NAMALWA (cell line): ENCODE results near the gene POGZ.
"Not testable (repeated sequence)": the region's sequence is repeated elsewhere in the genome, so short reads cannot be mapped to it uniquely, and the experiment has no call there.

Source experiments
- DNase-seq: peaks from one replicate; pipeline ENCODE4 v3.0.0-alpha.2; 2015; ENCODE audit warnings: low spot score

POGZ gene

DNA sequence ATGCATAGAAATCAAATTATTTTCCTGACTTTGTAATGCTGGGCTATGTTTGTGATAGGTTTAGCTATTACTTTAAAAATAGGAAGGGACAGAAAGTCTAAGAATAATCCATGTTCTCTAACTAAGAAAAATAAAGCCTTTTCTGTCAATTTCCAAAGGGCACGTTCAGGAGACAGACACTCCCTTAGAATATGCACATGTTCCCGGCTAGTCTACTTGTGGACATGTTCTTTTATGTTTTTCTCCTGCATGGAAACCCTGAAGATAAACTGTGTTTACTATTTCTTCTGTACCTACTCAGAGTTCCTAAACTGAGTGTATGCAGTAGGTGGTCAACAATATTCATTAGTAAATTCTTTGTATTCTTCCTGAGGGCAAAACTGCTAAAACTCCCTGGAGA, 47.4 kb downstream of the POGZ start:
- DNase-seq, result no peak

DNA sequence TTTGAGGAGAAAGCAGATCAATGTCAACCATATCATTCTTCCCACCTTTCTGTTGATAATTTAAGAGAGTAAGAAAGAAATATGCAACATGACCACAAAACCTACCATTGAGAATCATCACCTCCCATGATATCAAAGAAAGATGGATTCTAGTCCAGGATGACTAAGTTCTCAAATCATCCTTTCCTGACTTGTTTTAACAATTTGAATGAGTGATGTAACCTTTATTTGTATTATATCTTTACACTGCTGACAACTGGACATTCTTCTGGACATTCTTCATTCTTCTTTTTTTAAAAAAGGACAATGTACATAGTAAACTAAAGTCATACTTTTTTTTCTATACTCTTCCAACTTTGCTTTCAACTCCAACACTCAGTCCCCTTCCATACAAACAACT, 50.4 kb downstream of the POGZ start:
- DNase-seq, result no peak

DNA sequence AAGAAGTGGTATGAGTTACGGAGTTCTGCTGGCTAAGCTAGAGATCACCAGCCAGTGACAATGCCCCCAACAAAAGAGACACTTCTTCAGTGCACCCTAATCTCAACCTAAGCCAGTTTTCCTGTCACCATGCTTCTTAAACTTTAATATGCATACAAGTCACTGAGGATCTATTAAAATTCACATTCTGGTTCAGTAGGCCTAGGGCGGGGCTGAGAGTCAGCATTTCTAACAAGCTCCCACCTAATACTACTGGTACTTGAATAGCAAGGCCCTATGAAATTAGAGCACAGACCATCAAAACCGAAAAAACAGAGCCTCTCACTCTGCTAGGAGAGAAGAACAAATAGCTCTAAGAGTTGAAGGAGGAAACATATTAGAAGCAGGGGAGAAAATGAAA, 52.0 kb downstream of the POGZ start:
- no peak for DNase-seq

DNA sequence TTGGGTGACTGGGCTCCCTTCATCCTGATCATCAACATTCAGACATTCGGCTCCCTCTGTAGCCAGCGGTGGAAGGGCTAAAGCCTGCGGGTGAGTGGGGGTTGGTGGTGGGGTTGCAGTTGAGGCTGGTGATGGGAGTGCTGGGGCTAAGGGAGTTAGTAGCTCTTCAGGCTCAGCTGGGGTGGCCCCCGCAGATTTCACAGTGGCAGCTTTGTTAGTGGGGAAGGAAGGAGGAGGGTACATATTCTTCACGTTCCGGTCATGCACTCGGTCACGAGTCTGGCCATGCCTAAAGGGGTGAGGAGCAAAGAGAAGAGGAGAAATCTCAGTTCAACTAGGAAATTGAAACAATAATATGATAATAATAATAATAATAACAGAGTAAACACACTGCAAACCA, 53.1 kb downstream of the POGZ start:
- no peak for DNase-seq

DNA sequence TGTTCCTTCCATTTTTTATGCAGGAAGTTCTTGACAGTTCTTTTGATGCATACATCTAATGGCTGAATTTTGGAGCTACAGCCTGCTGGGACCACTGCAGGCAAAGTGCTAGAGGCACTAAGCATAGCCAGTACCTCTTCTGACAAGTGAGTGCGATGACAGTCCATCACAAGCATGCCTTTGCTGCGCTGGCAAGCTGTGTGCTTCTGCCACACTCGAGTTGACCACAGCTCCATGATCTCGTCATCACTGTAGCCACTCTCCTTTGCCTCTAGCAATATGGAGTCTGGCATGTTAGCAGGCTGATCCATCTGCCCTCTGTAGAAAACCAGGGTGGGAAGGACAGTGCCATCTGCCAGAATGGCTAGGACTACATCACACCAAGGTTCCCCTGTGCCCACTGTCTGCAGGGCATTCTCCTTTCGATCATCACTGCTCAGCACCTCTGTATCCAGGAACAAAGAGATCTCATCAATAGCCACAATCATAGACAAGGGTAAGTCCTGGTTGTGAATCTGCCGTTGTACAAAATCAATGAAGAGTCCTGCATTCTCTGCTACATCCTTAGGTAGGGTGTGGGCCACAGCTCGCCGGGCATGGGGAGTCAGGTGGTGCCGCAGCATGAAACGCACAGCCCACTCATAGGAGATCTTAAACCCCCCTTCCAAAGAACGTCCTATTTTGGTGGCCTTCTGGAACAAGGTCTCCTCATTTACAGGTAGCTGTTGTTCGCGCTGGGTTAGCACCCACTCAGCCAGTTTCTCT, 53.9 kb downstream of the POGZ start:
- no peak for DNase-seq

DNA sequence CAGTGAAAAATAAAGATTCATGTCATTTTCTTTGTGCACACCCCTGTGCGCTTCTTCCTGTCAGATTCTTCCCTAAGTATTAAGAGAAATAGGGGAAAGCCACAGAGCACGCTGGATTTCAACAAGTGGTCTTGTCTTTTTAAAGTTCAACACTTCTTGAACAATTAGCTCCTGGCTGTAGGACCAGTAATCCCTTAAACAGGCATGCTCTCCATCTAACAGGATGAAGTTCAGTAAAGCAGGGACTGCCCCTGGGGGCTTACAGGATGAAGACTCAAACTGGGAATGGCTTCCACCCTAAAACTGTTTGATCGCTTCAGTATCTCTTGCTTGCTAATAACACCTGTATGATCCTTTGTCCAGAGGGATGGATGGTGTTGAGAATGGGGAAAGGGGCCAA, 55.7 kb downstream of the POGZ start:
- DNase-seq, result no peak

DNA sequence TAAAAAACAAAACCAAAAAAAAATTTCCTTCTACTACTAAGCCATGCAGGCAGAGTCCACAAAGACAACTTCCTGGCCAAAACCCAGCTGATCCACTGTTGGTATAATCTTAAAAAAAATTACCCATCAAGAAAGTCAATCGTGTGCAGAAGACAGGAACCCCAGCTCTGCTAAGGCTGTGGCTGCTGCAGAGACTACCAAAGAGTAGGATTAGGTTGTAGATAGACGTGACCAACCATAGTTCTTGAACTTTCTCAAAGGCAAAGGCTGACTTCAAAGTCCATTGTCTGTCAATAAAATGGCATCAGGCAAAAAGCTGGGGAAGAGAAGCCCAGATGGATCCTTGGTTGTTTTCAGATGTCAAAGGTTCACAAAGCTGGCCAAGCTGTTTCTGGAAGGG, 56.5 kb downstream of the POGZ start:
- no peak for DNase-seq

DNA sequence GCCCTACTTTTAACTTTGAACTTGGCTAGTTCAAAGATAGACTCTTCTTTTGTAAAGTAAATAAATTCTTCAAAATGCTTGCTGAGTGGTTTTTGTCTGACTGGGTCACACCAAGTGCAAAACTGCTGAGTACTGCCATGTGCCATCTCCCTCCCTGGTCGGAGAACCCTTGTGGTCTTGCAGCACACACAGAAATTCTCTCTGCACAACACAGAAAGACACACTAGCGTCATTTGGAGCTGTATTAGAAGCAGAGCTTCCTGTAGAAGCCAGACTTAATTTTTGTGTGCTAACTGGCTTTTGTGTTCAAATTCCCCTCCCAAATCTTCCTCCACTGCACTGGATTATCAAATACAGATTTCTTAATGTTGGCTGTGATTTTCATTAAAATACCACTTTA, 57.4 kb downstream of the POGZ start:
- no peak for DNase-seq

DNA sequence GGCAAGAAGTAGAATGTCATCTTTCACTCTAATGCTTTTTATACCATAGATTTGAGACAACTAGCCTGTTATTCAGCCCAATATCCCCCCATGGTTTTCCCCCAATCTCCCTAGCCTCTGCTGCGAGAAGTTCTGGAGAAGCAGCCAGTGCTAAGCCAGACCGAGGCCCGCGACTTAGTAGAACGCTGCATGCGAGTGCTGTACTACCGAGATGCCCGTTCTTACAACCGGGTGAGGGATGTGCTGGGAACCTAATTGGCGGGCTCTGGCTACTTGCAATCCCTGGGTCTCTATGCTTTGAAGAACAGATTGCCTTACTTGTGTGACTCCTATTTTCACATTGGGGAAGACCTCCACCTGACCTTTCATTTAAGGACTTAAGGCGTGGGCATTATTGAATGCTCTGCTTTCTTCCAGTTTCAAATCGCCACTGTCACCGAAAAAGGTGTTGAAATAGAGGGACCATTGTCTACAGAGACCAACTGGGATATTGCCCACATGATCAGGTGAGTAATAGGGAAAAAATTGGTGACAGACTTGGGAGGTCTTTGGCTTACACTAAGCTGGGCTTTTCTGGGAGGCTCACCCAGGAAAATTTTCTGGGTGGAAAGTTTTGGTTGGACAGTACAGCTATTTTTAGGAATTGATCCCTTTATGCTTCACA, 58.0 kb downstream of the POGZ start:
- DNase-seq, result no peak

DNA sequence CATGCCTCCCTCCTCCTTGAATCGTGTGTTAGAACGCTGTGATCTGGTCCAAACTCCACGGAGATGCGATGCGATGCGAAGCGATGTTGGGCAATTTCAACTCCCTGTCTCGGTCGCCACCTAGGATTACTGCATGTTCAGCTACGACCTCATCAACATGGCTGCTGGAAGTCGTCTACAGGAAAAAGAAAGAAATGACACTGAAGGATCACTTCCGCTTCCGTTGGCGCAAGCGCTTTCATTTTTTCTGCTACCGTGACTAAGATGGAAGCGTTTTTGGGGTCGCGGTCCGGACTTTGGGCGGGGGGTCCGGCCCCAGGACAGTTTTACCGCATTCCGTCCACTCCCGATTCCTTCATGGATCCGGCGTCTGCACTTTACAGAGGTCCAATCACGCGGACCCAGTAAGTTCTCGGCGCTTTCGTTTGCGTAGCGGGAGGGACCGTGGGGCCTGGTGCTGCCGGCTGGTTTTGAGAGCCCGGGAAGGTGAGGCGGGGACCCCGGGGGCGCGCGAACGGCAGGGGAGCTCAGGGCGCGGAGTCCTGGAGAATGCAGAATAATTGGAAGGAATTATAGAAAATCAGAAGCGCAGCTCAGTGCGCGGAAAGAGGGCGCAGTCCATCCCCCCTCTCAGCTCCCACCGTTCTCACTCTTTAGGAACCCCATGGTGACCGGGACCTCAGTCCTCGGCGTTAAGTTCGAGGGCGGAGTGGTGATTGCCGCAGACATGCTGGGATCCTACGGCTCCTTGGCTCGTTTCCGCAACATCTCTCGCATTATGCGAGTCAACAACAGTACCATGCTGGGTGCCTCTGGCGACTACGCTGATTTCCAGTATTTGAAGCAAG, 59.7 kb downstream of the POGZ start, which contains the start of gene PSMB4:
TSS of gene PSMB4 (plus strand) at position 250 of the 848 bp plus-strand sequence. CDS start at position 265, 15 bp downstream.
- DNase-seq, result peak; percentile 99

DNA sequence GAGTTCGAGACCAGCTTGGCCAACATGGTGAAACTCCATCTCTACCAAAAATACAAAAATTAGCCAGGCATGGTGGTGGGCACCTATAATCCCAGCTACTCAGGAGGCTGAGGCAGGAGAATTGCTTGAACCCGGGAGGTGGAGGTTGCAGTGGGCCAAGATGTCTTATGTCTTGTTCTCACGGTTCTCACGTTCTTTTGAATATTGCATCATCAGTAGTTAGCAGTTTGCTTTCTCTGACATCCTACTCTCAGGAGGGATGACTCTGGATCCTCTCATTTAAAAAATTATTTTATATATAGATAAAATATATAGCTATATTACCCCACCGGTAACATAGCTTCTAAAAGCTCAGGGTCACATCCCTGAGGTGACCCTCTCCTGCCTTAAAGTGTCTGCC, 63.0 kb downstream of the POGZ start:
- DNase-seq, result not testable (repeated sequence)

DNA sequence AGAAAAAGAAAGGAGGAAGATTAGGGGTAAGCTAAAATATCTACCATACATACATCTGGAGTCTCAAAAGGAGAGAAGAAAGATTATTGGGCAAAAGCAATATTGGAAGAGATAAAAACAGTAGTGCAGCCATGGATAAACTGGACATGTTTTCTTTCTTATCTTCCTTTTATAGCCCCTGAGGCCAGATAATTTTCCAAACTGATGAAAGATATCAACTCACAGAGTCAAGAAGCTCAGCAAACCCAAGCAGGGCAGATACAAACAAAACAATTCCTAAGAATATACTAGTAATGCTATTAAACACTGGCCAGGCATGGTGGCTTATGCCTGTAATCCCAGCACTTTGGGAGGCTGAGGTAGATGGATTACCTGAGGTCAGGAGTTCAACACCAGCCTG, 65.7 kb downstream of the POGZ start:
- DNase-seq, result no peak

DNA sequence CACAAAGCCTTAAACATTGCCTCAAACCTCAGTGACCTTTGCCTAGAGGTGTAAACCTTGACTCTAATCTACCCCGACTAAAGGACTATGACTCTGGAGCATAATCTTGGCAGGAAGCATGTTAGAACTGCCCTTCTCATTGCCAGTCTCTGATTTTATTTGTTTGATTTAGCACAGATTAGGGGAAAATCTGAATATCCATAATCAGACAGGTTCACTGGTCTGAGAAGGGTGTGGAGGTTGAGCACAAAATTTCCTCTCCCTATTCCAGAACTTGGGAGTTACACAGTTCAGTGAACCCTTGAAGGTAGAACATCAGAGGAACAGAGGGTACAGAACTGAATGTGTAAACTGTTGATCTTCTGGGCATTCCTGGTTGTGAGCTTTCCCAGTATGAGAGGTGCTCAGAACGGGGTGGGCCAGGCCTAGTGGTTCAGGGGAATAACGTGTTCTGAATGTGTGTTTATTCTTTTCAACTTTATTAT, 68.2 kb downstream of the POGZ start:
- DNase-seq, result no peak

DNA sequence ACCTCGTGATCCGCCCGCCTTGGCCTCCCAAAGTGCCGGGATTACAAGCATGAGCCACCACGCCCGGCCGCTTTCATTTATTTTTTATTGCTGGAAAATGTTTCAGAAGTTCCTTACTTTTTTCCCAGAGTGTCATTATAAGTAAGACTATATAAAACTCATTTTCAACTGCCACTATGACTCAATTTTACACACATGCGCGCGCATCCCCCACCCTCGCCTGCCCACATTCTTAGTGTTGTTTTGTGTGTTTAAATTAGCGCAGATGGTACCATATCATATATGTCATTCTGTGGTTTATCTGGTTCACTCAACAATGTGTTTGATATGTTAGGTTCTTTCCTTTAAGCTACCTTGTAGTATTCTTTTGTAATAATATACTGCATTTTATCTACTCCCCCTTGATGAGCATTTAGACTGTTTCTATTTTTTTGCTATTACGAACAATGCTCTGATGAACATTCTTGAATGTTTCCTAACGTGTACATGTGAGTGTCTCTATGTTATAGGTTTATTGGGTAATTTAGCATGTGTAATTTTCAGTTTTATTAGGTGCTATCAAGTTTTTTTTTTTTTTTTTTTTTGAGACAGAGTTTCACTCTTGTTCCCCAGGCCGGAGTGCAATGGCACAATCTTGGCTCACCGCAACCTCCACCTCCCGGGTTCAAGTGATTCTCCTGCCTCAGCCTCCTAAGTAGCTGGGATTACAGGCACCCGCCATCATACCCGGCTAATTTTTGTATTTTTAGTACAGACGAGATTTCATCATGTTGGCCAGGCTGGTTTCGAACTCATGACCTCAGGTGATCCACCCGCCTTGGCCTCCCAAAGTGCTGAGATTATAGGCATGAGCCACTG, 68.8 kb downstream of the POGZ start:
- not testable (repeated sequence) for DNase-seq

DNA sequence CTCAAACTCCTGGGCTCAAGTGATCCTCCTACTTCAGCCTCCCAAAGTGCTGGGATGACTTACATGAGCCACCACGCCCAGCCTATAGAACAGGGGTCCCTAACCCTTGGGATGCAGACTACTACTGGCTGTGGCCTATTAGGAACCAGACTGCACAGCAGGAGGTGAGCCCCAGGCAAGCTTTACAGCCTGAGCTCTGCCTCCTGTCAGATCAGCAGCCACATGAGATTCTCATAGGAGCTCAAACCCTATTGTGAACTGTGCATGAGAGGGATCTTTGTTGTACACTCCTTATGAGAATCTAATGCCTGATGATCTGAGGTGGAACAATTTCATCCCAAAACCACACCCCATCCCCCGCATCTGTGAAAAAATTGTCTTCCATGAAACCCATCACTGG, 73.3 kb downstream of the POGZ start:
- no peak for DNase-seq

DNA sequence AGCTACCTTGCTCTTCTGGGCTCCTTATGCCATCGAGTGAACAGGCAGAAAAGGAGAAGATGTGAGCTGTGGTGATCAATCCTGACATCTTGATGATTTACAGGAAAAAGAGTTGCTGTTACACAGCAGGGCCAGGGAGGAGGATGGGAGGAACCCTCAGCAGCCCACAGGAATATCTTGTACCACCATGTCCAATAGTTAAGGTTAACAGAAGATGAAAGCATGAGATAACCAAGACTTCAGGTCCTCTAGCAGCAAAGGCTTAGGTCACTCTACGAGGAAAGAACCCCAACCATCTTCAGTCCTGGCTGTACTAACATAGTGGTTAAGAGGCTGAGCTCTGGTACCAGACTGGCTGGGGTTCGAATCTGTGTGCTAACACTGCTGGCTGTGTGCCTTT, 74.7 kb downstream of the POGZ start:
- no peak for DNase-seq

DNA sequence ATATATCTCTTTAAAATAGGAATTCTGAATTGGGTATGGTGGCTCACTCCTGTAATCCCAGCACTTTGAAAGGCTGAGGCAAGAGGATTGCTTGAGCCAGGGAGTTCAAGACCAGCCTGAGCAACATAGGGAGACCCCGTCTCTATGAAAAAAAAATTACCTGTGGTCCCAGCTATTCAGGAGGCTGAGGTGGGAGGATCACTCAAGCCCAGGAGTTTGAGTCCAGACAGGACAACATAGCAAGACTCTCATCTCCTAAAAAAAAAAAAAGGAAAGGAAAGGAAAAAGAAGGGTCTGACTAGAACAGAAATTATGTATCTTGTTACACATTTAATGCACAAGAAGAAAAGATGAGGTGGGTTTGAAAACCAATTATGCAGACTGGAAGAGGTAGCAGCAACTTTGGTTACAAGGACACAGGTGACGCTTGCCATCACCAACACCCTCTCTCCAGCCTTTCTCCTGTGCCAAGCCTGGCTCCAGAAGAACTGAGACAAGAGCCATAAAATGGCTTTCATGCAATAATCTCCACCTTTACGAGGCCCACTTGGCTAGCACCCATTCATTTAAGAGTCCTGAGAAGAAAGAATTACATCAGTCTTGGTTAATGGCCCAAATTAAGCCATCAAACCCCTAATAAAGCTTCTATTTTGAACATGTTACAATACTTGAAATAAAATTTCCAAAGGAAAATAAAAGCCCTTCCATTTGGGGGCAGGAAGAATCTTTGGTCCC, 82.0 kb downstream of the POGZ start:
- DNase-seq, result no peak

DNA sequence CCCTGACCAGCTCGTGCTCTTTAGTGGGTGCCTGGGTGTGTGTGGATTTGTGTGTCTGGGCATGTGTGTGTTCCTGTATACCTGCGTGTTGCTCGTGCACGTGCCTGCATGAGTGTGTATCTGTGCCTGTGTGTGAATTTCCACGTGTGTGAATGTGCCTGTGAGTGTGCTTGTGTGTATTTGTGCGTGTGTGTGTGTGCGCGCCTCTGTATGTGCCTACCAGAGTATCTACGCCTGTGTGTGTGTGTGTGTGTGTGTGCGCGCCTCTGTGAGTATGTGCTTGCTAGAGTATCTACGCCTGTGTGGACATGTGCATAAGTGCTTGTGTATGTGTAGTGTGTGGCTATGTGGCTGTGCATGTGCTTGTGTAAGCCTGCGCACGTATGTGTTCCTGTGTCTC, 86.1 kb downstream of the POGZ start:
- no peak for DNase-seq

DNA sequence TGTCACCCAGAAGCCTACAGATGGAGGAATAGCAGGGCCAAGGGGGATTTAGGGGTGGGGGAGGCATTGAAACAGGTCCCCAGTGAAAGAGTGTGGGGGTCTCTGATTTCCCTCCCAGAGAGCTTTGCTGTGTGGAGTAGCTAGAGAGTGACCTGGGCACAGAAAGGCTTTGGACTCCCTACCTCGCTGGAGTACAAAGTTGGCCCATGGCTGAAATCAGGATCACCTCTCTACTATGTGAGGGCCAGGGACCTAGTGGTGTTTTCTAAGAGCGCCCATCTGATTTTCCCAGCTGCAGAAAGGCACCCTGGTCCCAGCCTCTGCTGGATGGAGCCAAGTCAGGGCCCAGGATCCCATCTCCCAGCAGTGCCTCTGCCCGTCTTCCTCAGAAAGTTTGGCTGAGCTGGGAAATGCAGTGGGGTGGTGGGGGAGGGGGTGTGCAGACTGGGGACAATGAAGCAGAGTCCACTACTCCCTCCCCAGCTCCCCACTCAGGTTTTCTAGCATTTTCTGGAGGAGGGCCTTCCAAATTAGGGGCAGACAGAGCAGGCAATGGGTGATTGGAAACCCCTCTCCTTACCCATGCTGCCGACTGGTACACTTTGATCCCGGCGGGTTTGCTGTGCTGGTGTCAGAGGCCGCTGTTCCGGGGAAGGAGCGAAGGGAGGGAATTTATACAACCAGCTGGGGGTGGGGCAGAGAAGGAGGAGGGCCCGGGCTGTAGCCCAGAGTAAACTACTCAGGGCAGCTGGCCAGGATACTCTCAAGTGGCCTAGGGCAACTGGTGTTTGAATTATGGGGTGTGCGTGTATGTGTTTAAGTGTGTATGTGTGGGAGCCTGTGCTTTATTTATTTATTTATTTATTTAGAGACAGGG, 87.0 kb downstream of the POGZ start, which contains the start of gene SELENBP1:
TSS of gene SELENBP1 (minus strand) at position 648 of the 877 bp plus-strand sequence. CDS start at position 584, 64 bp downstream.
- DNase-seq, result no peak
